HG03520 (cell line): ENCODE data around the gene LRFN4.
A peak's percentile ranks its signal among the peaks of the same experiment; 100 is the strongest.

ENCODE experiments used
- ATAC-seq: cut with Tn5 transposase; IDR thresholded peaks from one replicate; pipeline ENCODE4 v1.9.1; 2021; ENCODE audit warnings: mild to moderate bottlenecking, moderate library complexity; ENCODE audit not compliant: unreplicated experiment

Gene LRFN4

GRCh38 chr11:66887526-66887925, 30.7 kb downstream of the LRFN4 start:
- ATAC-seq = no peak

DNA sequence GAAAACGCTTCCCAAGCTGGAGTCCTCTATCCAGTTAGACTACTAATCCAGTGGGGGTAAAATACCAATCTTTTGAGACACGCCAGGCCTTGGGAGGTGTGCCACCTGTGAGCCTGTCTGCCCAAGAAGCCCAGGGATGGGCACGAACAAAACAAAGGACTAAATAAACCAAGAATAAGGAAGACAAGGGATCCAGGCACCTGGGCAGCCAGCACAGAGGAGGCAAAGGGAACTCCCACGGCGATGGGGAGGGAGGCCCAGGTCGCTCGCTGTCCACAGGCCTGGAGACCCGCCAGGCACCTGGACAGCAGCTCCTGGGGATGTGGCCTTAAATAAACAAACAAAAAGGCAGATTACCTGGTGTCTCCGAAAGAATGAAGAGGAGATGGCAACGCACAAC, 31.4 kb downstream of the LRFN4 start:
- ATAC-seq = no peak

- ATAC-seq = no peak
Measured at GRCh38 chr11:66889960-66890359, 33.1 kb downstream of the LRFN4 start.

DNA sequence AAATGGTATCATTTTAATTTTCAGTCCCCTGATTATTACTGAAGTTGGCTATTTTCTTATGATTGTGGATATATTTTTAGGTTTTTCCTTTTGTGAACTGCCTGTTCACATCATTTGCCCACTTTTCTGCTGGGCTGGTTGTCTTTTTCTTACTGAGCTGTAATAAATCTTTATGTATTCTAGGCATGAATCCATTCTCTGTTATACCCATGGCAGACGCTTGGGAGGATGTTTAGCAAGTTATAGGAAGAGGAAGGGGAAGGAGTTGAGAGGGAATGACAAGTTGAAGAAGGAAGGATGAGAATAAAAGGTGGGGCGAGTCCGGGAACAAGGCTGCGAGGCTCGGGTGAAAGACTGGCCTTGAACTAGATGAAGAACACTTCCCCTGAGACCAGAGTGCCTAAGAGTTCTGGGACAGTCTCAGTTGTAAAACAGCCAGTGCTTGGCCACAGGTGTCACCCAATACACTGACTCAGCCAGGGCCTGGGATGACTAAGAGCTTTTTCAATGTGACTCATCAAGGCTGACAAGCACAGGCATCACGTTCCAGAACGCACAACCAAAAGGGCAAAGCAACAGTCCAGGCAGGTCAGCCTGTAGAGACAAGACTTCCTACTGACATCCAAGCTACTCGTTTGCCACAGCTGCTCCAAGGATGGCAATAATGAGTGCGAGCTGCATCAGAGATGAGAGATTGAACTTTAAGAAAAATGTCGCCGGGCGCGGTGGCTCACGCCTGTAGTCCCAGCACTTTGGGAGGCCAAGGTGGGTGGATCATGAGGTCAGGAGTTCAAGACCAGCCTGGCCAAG, 35.2 kb downstream of the LRFN4 start:
- ATAC-seq = peak; percentile 78

- no peak for ATAC-seq
Measured at GRCh38 chr11:66892911-66893310, 36.0 kb downstream of the LRFN4 start.

DNA sequence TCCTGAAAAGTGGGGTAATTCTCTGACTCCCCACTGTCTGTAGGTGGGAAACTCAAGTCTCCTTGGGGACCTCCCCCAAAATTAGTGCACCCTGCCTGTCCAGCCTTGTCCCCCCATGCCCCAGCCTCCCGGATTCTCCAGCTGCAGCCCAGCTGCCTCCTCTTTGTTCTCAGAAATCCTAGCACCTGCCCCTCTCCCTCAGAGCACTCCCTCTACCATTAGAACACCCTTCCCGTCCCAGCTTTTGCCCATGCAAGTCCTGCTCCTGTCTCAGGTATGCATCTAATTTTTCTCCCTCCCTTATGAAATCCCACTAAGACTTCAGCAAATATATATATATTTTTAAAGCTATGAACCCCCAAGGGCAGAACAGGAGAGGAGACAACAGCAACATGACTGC, 37.3 kb downstream of the LRFN4 start:
- no peak for ATAC-seq

DNA sequence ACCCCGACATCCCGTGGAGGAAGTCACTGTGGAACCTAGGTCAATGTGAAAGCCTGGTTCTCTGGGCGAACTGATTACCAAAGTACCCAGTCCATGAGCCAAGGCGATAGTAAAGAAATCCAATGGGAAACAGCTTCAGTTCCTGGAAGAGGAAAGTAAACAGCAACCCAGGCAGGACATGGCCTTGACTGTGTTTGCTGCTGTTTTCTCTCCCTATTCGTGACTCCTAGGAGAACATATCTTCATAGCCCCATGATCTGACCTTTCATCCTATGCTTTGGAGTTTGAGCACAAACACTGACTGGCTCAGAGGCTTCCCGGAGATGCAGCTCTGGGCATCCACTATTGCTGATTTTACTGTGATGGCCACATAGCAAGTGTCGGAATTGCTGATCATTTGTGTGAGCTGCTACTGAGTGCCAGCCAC, 45.1 kb downstream of the LRFN4 start:
- no peak for ATAC-seq

DNA sequence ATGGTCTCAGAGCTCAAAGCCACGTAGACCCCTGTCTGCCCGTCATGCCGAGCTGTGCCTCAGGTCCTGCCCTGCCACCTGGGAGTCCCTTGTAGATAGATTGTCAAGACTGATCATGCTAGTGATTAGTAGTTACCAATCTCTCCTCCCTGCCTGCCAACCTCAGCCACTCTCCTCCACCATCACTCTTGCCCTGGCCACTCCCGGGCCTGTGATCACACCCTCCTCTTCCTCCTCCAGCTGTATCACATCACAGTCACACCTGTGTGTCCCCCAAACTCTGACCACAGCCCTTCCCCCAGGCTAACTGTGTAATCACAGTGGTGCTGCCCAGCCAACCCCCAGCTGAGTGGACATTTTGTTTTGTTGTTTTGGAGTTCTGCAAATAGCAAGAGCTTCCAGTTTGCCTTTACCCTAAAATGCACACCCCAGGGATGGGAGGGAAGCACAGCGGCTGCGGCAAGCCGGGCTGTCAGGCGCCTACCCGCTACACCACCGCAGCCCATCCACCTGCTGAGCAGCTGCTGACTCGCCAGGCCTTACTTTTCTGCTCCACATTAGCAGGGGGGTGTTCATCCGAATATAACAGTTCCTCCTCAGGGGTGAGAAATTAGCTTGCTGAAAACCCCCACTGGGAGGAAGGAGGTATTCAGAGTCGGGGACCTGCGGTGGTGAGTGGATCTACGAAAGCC, 45.8 kb downstream of the LRFN4 start:
- no peak for ATAC-seq

DNA sequence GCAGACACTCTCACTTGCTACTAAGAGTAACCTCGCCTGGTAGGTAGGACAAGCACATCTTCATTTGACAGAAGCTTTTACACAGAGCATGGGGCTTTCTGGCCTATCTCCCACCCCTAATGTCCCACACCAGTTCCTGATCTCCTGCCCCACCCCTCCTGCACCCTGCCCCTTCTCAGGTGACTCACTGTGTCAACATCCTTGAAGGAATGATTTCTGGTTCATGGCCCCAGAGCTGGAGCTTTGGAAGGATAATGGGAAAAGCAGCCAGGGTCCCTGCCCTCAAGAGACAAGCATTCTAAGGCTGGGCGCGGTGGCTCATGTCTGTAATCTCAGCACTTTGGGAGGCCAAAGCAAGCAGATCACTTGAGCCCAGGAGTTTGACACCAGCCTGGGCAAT, 47.2 kb downstream of the LRFN4 start:
- no peak for ATAC-seq

- no peak for ATAC-seq
Measured at GRCh38 chr11:66904561-66904960, 47.7 kb downstream of the LRFN4 start.

DNA sequence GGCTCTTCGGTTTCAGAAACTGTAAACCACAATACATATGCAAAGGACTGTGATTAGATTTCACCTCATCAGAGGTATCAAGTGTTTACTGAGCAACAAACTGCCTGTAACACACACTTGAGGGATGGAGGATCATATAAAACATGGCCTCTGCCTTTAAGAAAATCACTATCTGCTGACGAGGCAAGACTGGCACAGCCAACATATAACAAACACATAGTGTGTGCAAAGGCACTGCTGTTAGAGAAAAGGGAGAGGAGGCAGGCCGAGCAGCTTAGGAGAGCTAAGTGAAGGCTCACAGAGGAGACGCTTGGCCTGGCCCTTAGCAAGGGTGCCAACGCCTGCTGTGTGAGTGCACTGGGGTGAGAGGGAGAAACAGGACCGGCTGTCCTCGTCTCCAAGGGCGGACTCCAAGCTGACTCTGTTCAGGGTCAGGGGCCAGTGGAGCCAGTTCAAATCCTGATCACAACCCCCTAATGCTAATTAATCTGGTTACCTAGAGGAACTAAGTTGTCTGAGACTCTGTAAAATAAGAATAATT, 48.2 kb downstream of the LRFN4 start:
- no peak for ATAC-seq

DNA sequence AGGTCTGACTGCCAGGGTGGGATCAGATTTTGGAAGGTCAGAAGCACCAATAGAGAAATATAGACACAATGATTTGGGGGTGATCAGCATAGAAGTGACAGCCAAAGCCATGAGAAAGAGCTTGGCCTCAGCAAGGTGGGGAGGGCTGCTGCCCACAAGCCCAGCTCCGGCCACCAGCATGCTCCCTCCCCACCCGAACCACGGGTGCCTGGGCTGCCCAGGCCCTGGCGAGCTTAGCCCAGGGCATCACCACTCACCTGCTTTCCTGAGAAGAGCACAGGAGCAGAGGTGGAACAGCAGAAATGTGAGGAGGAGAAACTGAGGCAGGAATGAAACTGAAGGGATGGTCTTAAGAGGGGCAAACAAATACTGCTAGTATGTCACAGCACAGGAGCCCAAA, 48.8 kb downstream of the LRFN4 start:
- ATAC-seq = no peak

DNA sequence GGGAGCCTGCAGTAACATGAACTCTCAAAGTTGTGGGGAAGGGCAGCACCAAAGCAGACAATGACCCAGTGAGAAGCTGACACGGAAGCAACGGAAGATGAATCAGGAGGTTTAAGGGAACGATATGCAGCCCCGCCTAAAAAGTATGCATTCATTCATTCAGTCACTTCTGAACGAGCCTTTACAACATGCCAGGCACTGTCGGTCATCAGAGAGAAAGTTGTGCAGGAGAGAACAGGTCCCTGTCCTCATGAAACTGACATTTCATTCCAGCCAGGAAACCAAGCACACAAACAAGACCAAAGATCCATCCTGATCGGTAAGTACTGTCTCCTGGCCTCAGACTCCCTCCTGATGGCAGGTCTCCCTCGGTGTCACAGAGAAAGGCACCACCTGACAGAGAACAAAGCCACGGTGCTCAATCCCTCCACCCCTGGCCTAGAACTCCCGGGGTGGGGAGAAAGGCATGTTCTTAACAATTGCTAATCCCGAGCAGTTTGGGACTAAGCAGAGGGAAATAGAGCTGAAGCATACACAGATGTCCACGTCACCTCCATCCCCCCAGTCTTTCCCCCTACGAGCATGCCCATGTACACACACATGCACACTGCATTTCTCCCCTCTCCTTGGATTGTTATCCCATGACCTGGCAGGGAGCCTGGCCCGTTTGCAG, 49.3 kb downstream of the LRFN4 start:
- ATAC-seq = no peak

GRCh38 chr11:66907751-66908630, 51.1 kb downstream of the LRFN4 start:
- no peak for ATAC-seq

GRCh38 chr11:66909181-66909580, 52.3 kb downstream of the LRFN4 start:
- no peak for ATAC-seq

DNA sequence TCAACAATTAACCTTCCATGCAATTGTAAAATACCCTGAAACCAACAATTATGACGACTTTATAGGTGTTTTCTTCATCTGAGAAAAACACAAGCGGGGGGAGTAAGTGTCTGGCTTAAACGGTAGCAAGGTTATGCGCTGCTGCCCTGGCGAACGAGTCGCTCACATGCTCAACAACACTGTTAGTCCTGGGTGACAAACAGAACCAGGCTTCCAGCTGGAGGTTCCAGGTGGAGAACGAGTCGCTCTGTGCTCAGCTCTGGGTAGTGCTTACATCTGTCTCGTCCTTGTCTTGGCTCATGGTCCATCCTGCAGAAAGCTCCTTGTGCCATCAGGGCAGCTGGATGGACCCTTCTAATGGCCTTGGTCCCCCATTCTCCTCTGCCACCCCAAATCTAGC, 53.2 kb downstream of the LRFN4 start:
- ATAC-seq = no peak
